ENCODE measurements around the gene SEMA3C.

DNA sequence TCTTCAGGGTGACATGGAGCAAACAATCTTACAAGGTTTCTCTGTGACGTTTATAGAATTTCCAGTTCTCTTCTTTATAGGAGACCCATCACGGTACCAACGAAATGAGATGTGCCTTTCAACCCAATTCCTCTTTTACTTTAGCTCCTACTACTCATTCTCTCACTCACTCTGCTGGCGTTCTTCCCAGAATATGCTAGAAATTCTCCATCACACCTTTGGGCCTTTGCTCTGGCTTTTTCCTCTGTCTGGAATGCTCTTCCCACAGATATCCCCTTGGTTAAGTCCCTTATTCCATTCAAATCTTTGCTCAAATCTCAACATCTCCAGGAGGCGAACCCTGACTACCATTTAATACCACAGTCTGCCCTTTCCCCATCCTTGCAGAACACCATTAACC is 39.0 kb downstream of the SEMA3C start:
- TF ChIP-seq, protein P1, sequence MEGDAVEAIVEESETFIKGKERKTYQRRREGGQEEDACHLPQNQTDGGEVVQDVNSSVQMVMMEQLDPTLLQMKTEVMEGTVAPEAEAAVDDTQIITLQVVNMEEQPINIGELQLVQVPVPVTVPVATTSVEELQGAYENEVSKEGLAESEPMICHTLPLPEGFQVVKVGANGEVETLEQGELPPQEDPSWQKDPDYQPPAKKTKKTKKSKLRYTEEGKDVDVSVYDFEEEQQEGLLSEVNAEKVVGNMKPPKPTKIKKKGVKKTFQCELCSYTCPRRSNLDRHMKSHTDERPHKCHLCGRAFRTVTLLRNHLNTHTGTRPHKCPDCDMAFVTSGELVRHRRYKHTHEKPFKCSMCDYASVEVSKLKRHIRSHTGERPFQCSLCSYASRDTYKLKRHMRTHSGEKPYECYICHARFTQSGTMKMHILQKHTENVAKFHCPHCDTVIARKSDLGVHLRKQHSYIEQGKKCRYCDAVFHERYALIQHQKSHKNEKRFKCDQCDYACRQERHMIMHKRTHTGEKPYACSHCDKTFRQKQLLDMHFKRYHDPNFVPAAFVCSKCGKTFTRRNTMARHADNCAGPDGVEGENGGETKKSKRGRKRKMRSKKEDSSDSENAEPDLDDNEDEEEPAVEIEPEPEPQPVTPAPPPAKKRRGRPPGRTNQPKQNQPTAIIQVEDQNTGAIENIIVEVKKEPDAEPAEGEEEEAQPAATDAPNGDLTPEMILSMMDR (IDR thresholded peaks at IDR 0.05) = no peak
- no peak for TF ChIP-seq POLR2A (IDR thresholded peaks at IDR 0.05)
